Measurements from ENCODE around the gene PPP2R5D.
"Not testable (repeated sequence)": the region's sequence is repeated elsewhere in the genome, so short reads cannot be mapped to it uniquely, and the experiment has no call there.

The PPP2R5D gene

DNA sequence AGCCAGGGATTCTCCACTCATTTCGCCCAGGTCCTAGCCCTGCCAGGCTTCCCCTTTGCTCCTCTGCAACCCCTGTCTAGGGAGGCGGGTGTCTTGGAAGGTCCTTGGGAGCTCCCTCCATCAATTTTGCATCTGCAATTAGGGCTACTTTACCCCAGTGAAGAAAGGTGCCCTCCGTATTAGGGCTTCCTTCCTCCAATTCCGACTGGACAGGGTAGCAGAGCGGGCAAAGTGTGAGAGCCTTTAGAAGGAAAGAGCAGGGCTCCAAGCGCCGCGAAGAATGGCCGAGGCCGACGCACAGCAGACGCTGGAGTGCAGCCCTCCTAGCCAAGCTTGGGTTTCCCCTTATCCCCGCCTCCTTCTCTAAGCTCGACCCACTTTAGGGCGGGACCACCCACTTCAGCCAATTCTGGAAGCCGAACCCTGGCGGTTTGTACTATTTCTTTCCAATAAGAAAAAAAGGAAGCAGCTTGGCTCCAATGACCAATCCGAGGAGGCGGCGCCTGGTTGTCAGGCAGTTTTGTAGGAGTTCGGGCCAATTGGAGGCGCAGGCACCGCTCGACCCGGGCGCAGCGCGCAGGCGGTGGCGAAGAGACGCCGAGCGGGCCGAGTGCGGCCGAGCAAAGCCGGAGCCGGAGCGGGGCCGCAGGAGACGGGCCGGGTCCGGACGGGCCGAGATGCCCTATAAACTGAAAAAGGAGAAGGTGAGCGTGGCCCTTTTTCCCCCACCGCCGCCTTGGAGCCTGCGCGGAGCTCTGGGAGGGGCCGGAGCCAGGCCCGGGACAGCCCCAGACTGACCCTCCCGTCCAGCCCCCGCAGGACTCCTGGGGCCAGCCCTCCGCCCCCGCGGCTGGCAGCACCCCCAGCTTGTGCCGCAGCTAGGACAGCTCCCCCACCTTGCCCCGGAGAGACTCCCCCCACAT is at the start of gene PPP2R5D:
Gene PPP2R5D (plus strand): TSS at position 570 of the 923 bp plus-strand sequence. CDS start 108 bp downstream, at position 678.
- peak; percentile 75 to 99 for DNase-seq

DNA sequence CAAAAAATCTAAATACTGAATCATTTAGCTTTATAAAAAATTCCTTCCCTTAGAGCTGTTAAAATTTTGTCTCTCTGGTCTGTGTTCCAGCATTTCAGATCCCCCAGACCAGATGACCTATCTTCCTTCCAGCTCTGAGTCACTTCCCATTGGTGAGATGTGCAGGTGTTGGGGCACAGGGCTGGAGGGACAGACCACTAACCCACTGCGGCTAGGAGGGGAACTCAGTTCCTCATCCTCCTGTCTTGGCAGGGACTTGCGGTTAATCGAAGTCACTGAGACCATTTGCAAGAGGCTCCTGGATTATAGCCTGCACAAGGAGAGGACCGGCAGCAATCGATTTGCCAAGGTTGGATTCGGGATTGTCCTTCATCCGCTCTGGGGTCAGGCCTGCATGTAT is 49.0 kb upstream of the PPP2R5D start:
- no peak for DNase-seq

- DNase-seq = no peak
Observed at GRCh38 chr6:42936398-42936797, 48.0 kb upstream of the PPP2R5D start.

GRCh38 chr6:42937548-42938427 is 46.6 kb upstream of the PPP2R5D start:
- DNase-seq = no peak

DNA sequence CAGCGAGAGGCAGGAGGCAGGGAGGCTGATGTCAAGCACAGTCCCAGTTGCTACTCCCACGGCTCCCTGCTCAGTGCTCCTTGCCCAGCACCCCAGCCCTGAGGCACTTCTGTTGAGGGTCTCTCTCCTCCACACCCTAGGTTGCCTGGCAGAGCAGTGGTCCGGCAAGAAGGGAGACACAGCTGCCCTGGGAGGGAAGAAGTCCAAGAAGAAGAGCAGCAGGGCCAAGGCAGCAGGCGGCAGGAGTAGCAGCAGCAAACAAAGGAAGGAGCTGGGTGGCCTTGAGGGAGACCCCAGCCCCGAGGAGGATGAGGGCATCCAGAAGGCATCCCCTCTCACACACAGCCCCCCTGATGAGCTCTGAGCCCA is 46.0 kb upstream of the PPP2R5D start:
- DNase-seq = no peak

- no peak for DNase-seq
Observed at GRCh38 chr6:42938987-42939809, 45.2 kb upstream of the PPP2R5D start.

GRCh38 chr6:42939810-42940167 is 44.6 kb upstream of the PPP2R5D start:
- DNase-seq = no peak

DNA sequence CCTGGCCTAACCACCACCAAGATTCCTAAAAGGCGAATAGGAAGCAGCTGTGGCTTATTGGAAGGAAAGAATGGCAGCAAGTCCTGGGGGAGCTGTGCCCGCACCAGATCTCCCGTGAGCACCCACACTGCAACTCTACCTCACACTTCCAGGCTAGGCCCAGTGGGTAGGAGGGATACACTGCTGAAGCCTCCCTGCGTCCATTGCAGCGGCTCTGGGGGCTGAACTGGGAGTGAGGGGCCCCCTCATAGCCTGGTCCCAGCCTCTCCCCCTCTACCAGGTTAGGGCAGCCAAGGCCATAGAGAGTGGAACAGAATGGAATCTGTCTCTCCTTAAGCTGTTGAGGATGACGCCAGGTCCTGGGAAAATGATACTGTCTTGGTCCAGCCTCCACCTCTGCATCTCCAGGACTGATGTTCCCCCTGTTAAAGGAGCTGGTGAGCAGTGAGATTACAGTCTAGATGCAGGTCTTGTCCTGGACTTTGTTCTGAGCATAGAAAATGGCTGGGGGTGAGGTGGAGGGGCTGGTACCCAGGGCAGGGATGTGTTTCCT is 43.8 kb upstream of the PPP2R5D start:
- no peak for DNase-seq

GRCh38 chr6:42941356-42941755 is 43.0 kb upstream of the PPP2R5D start:
- not testable (repeated sequence) for DNase-seq

GRCh38 chr6:42942444-42942843 is 41.9 kb upstream of the PPP2R5D start:
- DNase-seq = no peak

GRCh38 chr6:42947950-42948349 is 36.4 kb upstream of the PPP2R5D start:
- DNase-seq = no peak

- no peak for DNase-seq
Observed at GRCh38 chr6:42952389-42952788, 32.0 kb upstream of the PPP2R5D start.

DNA sequence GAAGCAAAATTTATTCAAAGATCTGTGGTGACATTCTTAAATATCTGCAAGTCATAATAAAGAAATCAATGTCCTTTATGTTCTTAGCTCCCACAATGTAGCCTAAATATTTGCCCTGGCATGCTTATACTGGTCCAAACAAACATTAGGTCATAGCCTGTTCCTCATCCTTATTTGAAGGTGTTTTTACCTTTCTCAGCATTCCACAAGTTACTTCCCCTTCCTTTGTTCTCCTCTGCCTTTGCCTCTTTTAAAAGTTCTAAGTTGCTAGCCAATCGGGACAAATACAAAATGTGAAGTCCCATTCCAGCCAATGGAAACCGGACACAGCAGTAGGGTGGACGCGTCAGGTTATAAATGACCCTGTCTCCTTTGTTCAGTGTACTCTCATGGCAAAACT is 30.0 kb upstream of the PPP2R5D start:
- DNase-seq = not testable (repeated sequence)

GRCh38 chr6:42958125-42958524 is 26.2 kb upstream of the PPP2R5D start:
- no peak for DNase-seq

DNA sequence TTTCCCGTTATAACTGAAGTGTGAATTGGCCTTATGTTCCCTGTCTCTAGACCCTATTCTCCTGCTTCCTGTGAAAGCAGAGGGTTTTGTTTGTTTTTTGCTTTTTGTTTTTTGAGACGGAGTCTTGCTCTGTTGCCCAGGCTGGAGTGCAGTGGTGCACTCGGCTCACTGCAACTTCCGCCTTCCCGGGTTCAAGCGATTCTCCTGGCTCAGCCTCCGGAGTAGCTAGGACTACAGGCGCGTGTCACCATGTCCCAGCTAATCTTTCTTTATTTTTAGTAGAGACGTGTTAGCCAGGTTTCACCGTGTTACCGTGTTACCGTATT is 24.5 kb upstream of the PPP2R5D start:
- no peak for DNase-seq

DNA sequence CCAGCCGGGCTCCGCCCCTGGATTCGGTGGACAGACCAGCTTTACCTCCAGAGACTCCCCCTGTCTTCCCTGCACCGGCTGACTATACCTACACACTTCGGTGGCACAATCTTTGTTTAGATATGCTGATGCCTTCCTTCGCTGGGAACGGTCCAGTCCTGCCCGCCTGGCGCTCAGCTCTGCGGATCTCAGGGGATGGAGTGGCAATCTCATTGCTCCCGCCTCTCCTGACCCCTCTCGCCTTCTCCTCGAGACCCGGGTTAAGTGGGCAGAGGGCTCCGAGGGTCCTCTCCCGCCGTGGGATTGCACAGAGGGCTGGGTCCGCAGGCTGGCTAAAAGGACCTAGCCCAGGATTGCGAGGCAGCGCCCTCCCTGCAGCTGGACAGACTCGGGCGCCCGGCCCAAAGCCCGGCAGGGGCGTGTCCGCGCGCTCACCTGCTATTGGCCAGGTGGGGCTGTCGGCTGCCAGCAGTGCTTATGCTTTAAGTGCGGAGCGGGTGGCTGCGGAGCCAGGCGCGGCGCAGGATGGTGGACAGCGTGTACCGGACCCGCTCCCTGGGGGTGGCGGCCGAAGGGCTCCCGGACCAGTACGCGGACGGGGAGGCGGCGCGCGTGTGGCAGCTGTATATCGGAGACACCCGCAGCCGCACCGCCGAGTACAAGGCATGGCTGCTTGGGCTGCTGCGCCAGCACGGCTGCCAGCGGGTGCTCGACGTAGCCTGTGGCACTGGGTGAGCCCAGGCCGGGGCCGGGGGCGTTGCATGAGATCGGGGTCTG is 23.9 kb upstream of the PPP2R5D start, which contains the start of gene GNMT:
Gene GNMT (plus strand): TSS at position 512 of the 777 bp plus-strand sequence. CDS start 14 bp downstream, at position 526.
- no peak for DNase-seq

DNA sequence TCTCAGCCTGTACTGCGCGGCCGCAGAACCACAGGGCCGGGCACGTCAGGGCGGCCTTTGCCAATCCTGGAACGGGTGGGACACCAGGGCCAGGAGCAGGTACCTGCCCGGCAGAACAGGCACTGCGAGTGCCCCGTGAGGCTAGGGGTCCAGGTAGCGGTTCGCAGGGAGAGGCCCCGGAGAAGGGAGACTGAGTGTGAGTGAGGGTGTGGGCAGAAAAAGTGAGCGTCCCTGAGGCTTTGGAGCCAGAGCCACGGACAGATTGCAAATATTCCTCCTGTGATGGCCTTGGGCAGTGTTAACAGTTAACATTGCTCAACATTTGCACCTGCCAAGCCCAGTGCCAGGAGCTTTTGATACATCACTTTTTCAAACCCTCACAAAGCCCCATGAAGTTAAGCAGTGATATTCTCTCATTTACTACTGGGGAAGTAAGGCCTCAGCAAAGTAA is 23.3 kb upstream of the PPP2R5D start:
- no peak for DNase-seq

DNA sequence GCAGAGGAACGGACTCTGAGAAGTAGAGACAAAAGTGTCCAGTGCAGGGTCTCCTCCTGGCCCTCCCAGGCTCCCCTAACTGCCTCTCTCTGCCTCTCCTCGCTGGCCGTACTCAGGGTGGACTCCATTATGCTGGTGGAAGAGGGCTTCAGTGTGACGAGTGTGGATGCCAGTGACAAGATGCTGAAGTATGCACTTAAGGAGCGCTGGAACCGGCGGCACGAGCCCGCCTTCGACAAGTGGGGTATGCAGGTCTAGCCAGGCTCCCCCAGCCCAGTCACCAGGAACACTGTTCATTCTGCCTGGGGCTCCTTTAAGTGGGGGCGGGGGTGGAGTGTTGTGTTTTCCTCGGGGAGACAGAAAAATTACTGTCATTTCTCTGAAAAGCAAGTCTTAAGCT is 22.3 kb upstream of the PPP2R5D start:
- no peak for DNase-seq

- no peak for DNase-seq
Observed at GRCh38 chr6:42962502-42963178, 21.7 kb upstream of the PPP2R5D start.

GRCh38 chr6:42963179-42963854 is 21.1 kb upstream of the PPP2R5D start:
- no peak for DNase-seq
